ENCODE data around the gene OTUD4. TPM values are rescaled to one million over a fixed set of nuclear protein-coding genes. Genes with fewer than 3 reads are reported as not detected.

The OTUD4 gene
- total RNA-seq, 1 experiment from 2014 or later, result 44.2 TPM

- BruUV-seq (replicated peaks), result no TSS peak
- intact Hi-C loops (cut with micrococcal nuclease; ENCODE audit: unreplicated experiment), result loop anchor here (10.0 kb wide), 1 partner anchor 1044 kb away; no protein-coding TSS in a partner anchor
Measured at GRCh38 chr4:145219090-145219489, 38.7 kb upstream of the OTUD4 start.

DNA sequence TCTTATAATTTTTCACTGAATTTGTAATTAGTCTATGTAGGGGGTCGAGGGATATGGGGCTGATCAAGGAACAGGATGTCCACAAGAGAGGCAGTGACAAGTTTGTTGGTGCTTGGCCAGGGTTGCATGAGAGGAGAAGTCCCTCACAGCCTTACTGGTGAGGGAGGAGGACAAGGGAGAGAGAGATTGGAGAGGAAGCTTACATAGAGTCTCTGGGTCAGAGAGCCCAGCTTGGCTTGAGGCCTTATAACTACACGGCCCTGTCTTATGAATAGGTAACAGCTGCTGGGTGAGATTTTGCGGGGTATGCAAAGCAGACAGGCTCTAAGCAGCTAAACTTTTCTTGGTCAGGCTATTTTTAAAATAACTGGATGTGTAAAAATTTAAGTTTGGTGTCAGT, 37.9 kb upstream of the OTUD4 start:
- intact Hi-C loops (cut with micrococcal nuclease; ENCODE audit: unreplicated experiment), result loop anchor here (10.0 kb wide), 1 partner anchor 1043 kb away; no protein-coding TSS in a partner anchor
- no peaks in the 10 kb centered on the region for H3K9me3 ChIP-seq (ENCODE audit: low read depth, low read length, poor library complexity, severe bottlenecking)
- no TSS peak for BruUV-seq (replicated peaks)
- ChIA-PET POLR2A (ENCODE audit: low non-redundant PET) (no interaction called here), CTCF (no interaction called here)
- DNase-seq (ENCODE audit: low spot score), result no peak
- no peaks in the 10 kb centered on the region for H3K36me3 ChIP-seq (ENCODE audit: insufficient read depth, low read length, poor library complexity, severe bottlenecking)
- no peaks in the 10 kb centered on the region for H3K4me1 ChIP-seq (ENCODE audit: insufficient read depth, low read length, poor library complexity, severe bottlenecking)
- TF ChIP-seq CTCF (conservative IDR thresholded peaks at IDR 0.05; ENCODE audit: low read depth, low read length), result no peak
- TF ChIP-seq EZH2 (IDR thresholded peaks at IDR 0.05; ENCODE audit: borderline replicate concordance, low read depth, low read length, poor library complexity, severe bottlenecking), result no peak
- no peaks in the 10 kb centered on the region for H3K27me3 ChIP-seq (replicated peaks; ENCODE audit: insufficient read depth, low read depth, low read length, poor library complexity)
- H3K4me3 ChIP-seq (ENCODE audit: low read depth, low read length, poor library complexity, severe bottlenecking), result no peak overlapping the region
- no peak overlapping the region for H3K27ac ChIP-seq (ENCODE audit: low read depth, low read length, poor library complexity, severe bottlenecking)

More at GRCh38 chr4:145219090-145219489, 38.7 kb upstream of the OTUD4 start:
- no peak for TF ChIP-seq EZH2 (IDR thresholded peaks at IDR 0.05; ENCODE audit: borderline replicate concordance, low read depth, low read length, poor library complexity, severe bottlenecking)
- TF ChIP-seq CTCF (conservative IDR thresholded peaks at IDR 0.05; ENCODE audit: low read depth, low read length), result no peak
- H3K9me3 ChIP-seq (ENCODE audit: low read depth, low read length, poor library complexity, severe bottlenecking), result no peaks in the 10 kb centered on the region
- no peaks in the 10 kb centered on the region for H3K4me1 ChIP-seq (ENCODE audit: insufficient read depth, low read length, poor library complexity, severe bottlenecking)
- ChIA-PET POLR2A (ENCODE audit: low non-redundant PET) (no interaction called here), CTCF (no interaction called here)
- H3K36me3 ChIP-seq (ENCODE audit: insufficient read depth, low read length, poor library complexity, severe bottlenecking), result no peaks in the 10 kb centered on the region
- no peaks in the 10 kb centered on the region for H3K27me3 ChIP-seq (replicated peaks; ENCODE audit: insufficient read depth, low read depth, low read length, poor library complexity)
- no peak for DNase-seq (ENCODE audit: low spot score)
- H3K27ac ChIP-seq (ENCODE audit: low read depth, low read length, poor library complexity, severe bottlenecking), result no peak overlapping the region
- no peak overlapping the region for H3K4me3 ChIP-seq (ENCODE audit: low read depth, low read length, poor library complexity, severe bottlenecking)

- no peak overlapping the region for H3K4me3 ChIP-seq (ENCODE audit: low read depth, low read length, poor library complexity, severe bottlenecking)
- TF ChIP-seq CTCF (conservative IDR thresholded peaks at IDR 0.05; ENCODE audit: low read depth, low read length) (no peak), EZH2 (IDR thresholded peaks at IDR 0.05; ENCODE audit: borderline replicate concordance, low read depth, low read length, poor library complexity, severe bottlenecking) (no peak)
- CTCF ChIA-PET, result no interaction called here
- DNase-seq (ENCODE audit: low spot score), result no peak
- BruUV-seq (replicated peaks), result no TSS peak
- no peaks in the 10 kb centered on the region for H3K36me3 ChIP-seq (ENCODE audit: insufficient read depth, low read length, poor library complexity, severe bottlenecking)
- no peaks in the 10 kb centered on the region for H3K9me3 ChIP-seq (ENCODE audit: low read depth, low read length, poor library complexity, severe bottlenecking)
- H3K27me3 ChIP-seq (replicated peaks; ENCODE audit: insufficient read depth, low read depth, low read length, poor library complexity), result no peaks in the 10 kb centered on the region
- H3K4me1 ChIP-seq (ENCODE audit: insufficient read depth, low read length, poor library complexity, severe bottlenecking), result no peaks in the 10 kb centered on the region
- no peak overlapping the region for H3K27ac ChIP-seq (ENCODE audit: low read depth, low read length, poor library complexity, severe bottlenecking)
- intact Hi-C loops (cut with micrococcal nuclease; ENCODE audit: unreplicated experiment), result loop anchor here (10.0 kb wide), 1 partner anchor 1043 kb away; no protein-coding TSS in a partner anchor
- POLR2A ChIA-PET (ENCODE audit: low non-redundant PET), result no interaction called here
Measured at GRCh38 chr4:145217349-145217748, 37.0 kb upstream of the OTUD4 start.
